Urothelium cell line (cell line): Measurements from ENCODE around the gene MAEA.

Source experiments
- DNase-seq: peaks from one replicate; pipeline ENCODE4 v3.0.0; 2011; ENCODE audit warnings: low spot score, mixed read lengths
- FAIRE-seq: peaks from 2 replicates; lab custom pipeline; 2011; peaks lifted over from hg19 to GRCh38; lab: Jason Lieb, UNC

The MAEA gene

DNA sequence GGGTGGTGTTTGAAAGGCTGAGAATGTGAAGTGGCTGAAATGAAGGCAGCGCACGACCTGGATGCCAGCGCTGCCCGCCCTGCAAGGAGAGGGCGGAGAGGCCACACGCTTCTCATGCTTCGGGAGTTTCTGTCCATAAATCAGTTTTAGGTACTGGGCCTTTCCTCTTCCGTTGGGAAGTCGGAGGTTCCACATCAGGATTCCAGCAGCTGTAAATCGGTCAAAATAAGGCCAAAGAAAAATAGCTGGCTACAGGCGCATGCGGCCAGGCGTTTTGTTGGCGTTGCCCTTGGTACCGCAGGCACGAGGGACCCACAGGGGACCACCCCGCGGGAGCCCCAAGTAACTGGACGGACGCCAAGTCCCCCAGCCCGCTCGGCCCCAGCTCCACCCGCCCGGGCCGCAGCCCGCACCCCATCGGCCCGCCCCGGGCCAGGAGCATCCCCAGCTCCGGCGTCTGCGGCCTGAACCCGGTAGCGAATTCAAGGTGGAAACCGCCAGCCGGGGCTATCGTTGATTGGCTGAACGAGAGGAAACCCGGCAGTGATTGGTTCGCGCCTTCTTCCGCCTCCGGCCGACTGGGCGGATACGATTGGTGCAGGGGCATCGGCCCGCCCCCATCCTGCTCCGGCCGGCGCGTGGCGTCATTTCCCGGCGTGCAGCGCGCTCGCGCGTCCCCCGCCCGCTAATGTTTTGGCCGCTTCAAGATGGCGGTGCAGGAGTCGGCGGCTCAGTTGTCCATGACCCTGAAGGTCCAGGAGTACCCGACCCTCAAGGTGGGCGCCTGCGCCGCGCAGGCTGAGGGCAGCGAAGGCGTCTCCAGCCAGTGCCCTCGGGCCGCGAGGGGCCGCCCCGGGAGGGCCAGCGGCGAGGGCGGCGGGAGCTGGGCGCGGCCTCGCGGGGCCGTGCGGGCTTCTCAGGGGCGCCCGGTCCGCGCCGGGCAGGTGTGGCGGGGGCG is at the start of gene MAEA:
Gene MAEA, plus strand, starts transcription at position 685 of the 958 bp plus-strand sequence. Its CDS starts 23 bp downstream, at position 708.
- FAIRE-seq, result no peak
- DNase-seq, result peak; percentile 98

DNA sequence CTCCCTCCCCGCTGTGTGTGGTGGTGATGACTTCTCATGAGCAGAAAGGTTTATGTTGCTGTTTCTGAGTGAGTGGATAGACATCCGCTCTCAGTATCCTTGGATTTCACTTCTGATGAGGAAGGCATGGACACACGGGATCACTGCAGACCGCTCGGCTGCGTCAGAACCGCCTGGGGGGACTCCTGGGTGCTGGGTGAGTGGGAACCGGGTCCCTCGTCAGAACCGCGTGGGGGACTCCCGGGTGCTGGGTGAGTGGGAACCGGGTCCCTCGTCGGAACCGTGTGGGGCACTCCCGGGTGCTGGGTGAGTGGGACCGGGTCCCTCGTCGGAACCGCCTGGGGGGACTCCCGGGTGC is 49.8 kb upstream of the MAEA start:
- FAIRE-seq, result no peak
- no peak for DNase-seq

DNA sequence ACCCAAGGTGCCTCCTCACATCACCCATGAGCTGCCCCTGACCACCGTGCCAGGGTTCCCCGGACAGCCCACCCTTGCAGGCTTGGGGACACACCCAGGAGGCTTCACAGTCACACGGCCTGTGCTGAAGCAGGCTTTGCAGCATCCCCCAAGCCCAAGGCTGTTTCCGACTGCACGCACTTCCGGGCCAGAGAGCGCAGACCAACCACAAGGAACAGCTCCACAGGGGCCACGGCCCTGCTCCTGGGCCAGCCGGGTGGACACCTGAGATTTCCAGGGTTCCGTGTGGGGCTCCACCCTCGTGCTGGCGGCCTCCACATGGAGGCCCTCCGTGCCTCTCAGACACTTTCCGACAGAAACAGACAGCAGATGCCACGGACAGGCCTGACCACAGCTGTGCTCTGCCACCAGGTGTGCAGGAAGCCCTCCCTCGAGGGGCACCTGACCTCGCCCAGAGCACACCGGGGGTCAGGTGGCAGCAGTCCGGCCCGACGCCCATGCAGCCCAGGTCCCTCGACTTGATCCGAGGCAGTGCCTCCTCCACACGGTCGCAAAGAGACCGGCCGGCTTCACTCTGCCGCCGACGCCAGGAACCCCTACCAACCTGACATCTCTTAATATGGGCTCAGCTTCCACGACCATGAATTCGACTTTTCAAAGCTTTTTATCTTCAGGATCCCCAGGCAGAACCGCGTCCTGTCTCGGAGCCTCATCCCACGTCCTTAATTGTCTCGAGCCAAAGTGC is 48.8 kb upstream of the MAEA start:
- FAIRE-seq (no peak), DNase-seq (no peak)

DNA sequence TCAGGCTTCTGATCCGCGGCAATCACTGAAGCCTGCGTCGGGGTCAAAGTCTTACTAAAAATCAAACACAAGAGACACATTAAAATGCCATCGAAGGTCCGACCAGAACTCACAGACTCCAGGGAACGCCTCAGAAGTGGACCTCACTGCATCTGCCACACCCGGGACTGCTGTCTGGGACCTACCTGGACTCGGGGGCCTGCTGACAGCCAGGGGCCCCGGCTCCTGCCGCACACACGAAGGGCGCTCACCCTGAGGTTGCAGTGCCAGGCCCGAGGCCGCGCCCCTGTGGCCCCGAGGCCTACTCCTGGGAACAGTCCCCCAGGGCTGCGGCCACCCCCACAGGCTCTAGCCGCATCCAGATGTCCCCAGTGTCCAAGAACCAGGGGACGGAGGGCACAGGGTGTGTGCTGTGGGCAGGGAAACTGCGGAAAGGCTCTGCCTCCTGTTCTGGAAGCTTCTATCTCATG is 48.2 kb upstream of the MAEA start:
- FAIRE-seq, result no peak

DNA sequence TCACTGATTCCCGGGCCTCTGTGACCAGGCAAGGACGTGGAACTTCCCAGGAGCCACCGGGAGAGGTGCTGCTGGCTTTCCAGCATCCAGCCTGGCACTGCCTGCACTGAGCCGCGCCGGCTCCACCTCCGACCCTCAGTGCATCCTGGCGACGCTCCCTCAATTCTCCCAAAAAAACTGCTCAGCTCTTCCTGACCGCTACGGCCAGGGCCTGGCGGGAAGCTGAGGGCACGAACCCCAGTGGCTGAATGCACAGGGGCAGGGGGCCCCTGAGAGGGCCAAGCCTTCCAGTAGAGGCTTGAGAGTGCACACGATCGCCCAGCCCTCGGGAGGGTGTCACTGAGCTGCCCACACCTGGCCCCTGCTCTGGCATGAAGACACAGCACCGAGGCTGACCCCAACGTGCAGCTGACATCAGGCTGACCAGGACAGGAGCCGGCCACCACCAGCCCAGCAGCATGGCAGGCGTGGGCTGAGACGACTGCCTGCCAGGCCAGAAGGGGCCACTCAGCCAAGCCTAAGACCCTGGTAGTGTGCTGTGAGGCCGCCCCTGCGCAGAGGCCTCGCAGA is 47.7 kb upstream of the MAEA start:
- FAIRE-seq, result no peak
- no peak for DNase-seq

More for the DNA sequence above, 48.2 kb upstream of the MAEA start:
- no peak for DNase-seq

DNA sequence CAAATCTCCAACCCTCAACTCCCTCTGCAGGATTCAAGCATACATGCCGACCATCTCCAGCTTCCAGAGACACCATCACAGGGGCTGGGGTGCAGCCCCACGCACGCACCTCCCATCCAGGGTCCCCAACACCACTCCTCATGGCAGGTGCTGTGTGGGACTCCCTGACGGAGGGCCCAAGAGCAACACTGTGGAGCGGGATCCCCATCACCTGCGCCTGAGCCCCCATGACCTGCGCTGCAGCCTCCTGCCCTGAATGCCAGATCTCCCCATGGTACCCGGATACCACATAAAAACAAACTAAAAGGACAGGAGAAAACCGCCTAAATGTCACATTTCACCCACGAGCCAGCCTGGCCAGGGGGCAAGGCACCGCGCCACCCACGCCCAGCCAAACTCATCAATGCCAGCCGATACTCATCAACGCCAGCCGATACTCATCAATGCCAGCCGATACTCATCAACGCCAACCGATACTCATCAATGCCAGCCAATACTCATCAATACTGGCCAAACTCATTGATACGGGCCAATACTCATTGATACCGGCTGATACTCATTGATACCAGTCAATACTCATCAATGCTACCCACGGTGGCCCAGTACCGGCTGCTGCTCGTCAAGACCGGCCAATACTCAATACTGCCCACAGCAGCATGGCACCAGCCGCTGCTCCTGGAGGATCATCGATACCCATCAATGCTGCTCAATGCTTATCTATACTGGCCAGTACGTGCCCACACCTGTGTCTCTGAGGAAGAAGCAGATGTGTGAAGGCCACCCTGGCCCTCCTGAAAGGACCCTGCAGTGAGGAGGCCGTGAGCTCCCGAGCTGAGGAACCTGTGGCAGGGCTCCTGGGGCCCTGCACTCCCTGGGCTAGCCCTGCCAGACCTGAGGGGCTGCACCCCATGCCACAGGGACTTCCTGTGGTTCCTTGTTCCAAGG is 46.9 kb upstream of the MAEA start:
- no peak for DNase-seq

DNA sequence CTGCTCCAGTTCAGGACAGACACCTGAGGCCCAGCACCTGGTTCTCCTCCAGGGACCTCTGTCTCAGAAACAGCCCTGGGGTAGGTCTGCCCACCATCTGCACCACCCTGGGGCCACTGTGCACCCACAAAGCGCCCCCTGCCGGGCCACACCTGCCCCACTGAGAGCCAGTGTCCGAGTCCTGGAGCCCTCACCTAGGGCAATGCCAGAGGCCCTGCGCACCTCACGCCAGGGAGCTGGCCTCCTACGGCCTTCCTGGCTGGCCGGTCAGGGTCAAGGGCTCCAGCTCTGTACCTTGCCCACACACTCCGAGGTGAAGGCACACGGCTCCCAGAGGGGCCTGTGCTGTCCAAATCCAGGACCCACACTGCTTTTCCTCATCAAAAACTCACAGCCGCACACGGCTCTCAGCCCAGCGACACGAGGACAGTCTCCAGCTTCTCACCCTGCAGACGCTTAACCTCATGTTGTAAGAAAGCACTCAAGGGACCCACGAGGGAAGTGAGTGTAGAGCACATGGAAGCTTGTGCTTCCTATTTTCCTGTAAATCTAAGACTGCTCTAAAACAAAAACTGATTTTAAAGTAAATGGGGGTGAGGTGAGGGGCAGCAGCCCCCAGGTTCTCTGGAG is 46.1 kb upstream of the MAEA start:
- DNase-seq (no peak), FAIRE-seq (no peak)

More for the DNA sequence above, 46.9 kb upstream of the MAEA start:
- FAIRE-seq, result no peak

DNA sequence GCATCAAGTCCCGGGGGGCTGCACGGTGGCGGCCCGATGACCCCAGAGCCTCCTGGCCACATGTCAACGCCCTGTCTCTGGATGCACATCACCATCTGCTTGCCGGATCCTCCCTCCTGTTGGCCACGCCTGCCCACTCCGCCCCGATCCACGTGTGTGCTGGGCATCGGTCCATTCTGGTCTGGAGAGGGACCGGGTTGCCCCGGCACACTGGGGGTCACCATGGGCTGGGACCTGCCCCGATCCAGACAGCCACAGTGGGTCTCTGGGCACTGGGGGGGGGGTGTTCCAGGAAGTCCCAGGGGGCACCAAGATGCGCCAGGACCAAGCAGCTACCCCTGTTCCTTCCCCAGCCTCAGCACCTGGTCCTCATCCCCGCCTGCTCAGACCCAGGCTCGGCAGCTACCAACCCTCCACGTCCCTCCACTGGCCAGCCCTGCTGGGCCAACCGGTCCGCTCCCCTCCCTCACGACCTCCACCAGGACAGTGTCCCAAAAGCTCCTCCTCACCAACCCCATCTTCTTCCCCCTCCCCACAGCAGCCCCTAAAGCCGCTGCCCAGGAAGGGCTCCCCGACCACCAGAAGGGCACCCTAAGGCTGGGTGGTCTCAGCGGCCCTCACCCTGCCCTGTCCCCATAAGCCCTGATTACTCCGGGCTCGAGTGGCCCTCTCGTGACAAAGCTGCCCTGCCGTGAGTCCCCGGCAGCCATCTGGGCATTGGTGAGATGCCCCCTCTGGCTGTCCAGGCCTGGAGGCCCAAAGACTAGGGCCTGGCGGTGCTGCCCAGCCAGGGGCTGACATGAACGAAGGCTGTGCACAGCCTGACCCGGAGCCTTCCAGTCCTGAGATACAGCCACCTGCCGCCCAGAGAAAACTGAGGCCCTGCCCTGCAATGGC is 45.4 kb upstream of the MAEA start:
- DNase-seq (no peak), FAIRE-seq (no peak)

DNA sequence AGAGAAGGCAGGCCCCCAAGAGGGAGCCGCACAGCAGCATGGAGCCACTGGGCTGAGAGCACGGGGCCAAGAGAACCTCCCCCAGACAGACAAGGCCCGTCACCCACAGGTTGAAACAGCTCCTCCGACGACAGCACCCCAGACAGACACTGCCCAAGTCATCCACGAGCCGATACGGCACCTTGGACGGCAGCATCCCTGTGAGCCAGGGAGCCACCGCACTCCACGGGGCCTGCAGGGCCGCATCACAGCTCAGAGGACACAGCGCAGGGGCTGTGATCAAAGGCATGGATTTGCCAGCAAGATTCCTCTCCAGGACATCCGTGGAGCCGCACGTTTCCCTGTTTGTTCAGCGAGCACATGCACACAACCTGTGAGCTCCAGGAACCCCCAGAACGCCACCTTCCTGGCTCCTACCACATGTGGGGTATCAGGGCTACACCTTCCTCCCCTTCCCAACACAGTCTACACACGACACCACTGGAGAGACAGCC is 44.7 kb upstream of the MAEA start:
- no peak for FAIRE-seq
- DNase-seq, result no peak

DNA sequence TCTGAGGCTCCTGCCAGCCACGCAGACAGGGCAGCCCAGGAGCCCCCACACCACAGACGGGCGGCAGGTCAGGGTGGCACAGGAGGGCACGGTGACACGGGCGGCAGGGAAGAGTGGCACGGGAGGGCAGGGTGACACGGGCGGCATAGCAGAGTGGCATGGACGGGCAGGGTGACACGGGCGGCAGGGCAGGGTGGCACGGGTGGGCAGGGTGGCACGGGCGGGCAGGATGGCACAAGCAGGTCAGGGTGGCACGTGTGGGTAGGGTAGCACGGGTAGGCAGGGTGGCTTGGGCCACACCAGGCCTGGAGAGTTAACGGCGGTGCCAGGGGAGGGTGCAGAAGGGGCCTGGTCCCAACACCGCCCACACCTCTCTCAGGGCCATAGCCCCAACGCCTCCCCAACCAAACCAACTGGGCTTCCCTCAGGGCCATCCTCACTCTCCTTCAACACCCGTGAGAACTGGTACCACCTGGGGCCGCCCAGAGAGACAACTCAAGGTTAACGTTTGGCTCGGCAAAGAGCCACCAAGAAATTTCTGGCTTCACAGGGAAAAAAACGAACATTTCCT is 44.1 kb upstream of the MAEA start:
- FAIRE-seq (no peak), DNase-seq (no peak)

DNA sequence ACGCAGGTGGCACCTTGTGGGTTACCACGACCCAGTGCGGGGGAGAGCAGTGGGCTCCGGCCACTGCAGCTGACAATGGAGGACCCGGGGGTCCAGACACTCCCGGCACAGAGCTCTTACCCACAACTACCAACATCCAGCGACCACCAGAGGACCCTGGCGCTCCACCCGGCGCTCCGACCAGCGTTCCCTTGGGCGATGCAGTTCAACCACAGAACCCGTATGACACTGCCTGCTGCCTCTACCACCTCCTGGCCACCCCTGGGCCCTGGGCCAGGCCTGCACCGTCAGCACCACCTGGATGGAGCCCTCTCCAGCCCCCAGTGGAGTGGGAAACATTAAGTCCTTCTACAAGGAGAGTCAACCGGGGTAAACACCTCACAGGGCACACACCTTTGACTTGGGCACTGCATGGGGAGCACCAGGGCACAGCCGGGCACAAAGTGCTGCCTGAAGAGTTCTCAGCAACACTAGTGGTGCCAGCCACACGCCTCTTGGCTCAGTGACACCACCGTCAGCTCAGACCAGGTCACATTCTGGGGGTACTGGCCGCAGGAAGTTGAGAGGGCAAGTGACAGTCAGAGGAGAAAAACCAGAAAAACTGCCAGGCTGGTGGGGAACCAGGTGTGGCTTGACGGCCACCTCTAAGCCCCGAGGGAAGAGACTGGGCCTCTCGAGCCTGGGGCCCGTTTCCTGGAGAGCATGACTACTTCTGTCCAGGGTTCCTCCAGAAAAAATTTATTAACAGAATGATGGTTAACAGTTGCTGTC is 43.4 kb upstream of the MAEA start:
- FAIRE-seq (no peak), DNase-seq (no peak)

DNA sequence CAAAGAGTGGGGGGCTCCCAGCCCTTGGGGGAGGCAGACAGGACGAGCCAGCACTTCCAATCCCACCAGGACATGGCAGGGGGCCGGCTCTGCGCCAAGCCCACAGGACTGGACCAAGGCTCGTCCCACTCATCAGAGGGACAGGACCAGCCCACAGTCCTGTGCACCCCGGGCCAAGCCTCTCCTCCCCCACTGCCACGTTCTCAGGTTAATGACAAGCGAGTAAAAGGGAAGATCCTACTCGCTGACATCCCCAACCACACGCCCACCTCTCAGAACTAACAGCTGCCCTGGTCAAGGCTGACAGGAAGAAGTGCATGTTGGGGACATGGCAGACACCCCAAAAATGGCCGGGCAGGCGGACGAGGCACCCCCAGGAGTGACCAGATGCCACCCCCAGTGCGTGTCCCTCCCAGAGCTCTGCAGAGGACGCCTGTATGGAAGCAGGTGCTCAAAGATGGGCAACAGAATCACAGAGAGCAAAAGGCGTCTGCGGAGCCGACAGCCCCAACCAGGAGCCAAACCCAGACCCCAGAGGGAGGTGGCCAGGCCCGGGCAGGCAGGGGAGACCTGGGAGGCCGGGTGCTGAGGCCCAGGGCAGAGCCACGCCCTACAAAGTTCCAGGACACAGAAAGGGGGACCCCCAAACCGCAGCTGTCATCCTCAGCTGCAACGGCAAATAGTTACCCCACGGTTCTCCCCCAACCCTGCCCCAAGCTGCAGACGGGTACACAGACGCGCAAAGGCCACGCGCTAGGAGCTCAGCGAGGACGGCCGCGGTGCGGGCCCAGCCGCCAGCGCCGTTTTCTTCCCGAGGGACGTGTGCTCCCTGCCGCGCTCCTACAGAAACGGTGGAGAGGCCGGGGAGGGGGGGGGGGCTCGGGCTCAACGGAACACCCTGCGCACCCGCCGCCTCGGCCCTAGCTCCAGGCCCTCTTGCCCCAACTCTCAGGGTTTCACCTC is 42.5 kb upstream of the MAEA start:
- FAIRE-seq, result no peak
- peak; percentile 12 for DNase-seq

DNA sequence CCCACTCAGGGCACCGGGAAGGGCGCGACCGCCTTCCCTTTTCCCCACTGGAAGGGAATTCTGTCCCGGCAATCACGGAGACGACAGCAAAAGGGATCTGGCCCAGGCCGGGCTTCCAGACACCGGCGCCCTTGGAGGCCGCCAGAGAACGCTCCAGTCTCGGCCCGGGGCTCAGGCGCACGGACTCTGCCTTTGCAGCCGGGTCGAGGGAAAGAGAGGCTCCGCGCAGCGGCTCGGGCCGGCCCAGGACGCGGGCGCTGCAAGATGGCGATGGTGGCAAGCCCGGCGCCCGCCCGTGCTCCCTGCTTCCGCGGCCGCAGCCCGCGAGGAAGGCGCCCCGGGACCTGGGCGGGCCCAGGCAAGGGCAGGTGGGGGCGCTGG is 41.8 kb upstream of the MAEA start:
- DNase-seq (no peak), FAIRE-seq (no peak)

DNA sequence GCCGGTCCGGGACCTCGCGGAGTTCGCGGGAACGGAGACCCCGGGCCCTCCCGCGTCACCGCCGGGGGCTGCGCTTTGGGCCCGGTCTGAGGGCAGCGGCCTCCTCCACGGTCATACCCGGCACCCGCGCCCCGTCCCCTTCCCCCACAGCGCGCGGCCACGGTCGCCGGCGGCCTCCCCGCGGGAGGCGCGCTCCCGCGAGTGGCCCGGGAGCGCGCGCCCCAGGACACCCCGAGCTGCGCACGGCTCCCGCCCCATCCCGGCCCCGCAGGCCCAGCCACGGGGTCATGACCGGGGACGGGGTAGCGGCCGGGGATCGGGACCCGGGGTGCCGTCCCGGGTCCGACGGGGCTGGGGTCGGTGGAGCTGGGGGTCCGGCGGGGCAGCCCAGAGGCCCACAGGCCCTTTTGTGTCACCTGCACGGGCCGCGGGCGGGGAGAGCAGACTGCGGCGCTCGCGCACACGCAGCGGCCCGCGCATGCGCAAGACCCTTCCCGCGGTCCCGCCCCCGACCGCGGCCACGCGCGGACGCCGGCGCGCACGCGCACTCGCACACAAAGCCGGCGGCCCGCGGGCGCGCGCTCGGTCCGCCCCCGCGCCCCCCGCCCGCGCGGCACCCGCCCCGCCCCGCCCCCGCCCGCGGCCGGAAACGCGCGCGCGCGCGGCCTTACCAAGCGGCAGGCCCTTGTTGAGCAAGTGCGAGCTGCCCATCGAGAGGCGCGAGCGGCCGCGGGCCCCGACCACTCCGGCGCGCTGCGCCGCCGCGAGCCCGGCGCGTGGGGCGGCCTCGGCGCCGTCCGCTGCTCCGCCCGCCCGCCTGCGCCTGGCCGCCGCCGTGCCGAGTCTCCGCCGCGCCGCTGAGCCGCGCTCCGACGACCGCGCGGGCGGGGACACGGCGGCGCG is 41.2 kb upstream of the MAEA start, which contains the start of gene CTBP1:
Gene CTBP1, minus strand, starts transcription at position 886 of the 903 bp plus-strand sequence. CDS start 7,799 bp downstream, outside the sequence.
- DNase-seq, result peak; percentile 94
- FAIRE-seq, result no peak

DNA sequence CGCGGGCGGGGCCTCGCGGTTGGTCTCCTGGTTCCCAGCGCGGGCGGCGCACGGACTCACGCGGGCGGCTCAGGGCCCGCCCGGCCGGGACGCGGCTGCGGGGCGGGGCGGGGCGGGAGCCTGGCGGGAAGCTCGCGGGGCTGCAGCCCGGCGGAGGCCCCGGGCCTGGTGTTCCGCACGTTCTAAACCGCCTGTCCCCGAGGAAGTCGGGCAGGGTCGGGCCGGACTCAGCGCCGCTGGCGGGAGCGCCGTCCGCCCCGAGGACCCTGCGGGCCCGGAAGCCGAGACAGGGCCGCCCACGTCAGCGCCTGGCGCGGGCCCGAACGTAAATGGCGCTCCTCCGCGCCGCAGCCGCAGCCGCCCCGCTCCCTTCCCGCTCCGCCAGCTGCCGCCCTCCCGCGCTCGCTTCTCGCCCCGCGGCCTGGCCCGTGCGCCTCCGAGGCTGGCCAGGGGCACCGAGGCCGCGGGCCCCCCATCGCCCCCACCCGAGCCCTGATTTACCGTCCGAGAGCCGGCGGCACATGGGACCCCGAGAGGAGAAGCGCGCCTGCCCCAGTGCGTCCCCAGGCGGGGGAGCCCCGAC is 40.5 kb upstream of the MAEA start:
- DNase-seq (peak; percentile 87), FAIRE-seq (no peak)
